Measurements from ENCODE around the gene ARFGAP3.

ARFGAP3 gene

DNA sequence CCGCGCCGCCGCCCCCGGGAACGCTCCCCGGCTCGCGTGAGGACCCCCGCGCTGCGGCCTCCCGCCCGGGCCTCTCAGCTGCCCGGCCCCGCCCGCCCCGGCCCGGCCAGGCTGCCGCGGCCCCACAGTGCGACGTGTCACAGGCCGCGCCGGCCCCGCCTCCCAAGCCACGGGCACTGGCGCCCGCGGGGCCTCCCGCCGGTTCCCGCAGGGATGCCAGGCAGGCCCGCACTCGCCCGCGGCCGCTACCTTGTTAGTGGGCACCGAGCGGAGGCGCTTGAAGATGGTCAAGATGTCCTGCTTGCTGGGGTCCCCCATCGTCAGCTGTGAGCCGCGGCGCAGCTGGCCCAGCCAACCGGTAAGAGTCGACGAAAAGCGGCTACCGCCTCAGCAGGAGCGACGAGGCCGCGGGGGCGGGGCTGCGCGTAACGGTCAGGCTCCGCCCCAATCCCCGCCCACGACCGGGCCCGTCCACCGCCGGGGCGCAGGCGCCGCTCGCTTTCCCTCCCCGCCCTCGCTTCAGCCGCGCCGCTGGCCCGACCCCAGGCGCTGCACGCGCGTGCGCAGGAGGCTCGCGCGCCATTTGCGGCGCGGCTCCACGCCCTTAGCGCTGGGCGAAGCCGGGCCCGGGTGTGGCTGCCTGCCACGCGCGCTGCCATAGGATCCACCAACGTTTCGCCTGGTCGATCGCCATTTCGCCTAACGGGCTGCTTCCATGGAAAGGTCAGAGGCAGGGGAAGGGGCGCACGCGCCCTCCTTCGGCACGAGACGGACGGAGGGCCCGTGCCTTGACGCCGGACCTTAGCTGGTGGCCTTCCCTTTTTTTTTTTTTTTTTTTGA is at the start of gene ARFGAP3 (continued):
- TF ChIP-seq ZNF366 (tag by site-specific recombination; conservative IDR thresholded peaks at IDR 0.05) (no peak), ZNF629 (tag by site-specific recombination; IDR thresholded peaks at IDR 0.05) (peak; percentile 14; the same call in 1 of the 2 replicates), ZNF223 (tag by site-specific recombination; IDR thresholded peaks at IDR 0.05) (0 out of 2 replicates have a peak, but pooled peaks have one; percentile 22), ZNF174 (tag by site-specific recombination; IDR thresholded peaks at IDR 0.05) (no peak), KLF9 (tag by site-specific recombination; IDR thresholded peaks at IDR 0.05; ENCODE audit: low read depth) (peak; percentile 78), ZNF394 (tag by site-specific recombination; IDR thresholded peaks at IDR 0.05; ENCODE audit: borderline replicate concordance) (no peak), ZNF792 (tag by site-specific recombination; IDR thresholded peaks at IDR 0.05) (no peak), ZNF48 (tag by site-specific recombination; IDR thresholded peaks at IDR 0.05) (no peak), GLIS2 (tag by site-specific recombination; IDR thresholded peaks at IDR 0.05) (peak; percentile 51; the same call in 1 of the 2 replicates), ZNF175 (tag by site-specific recombination; IDR thresholded peaks at IDR 0.05) (no peak), KLF1 (tag by site-specific recombination; IDR thresholded peaks at IDR 0.05) (peak; percentile 83), ZNF830 (tag by site-specific recombination; IDR thresholded peaks at IDR 0.05; ENCODE audit: low read depth) (no peak), ZIC2 (tag by site-specific recombination; IDR thresholded peaks at IDR 0.05) (peak; percentile 87), ZNF549 (tag by site-specific recombination; IDR thresholded peaks at IDR 0.05) (no peak), KLF7 (tag by site-specific recombination; IDR thresholded peaks at IDR 0.05; ENCODE audit: borderline replicate concordance) (peak; percentile 80), TCF7L2 (IDR thresholded peaks at IDR 0.05; ENCODE audit: borderline replicate concordance, low read depth, low read length) (no peak), ZNF76 (tag by site-specific recombination; IDR thresholded peaks at IDR 0.05; ENCODE audit: borderline replicate concordance, low read depth) (peak; percentile 25; the same call in 1 of the 2 replicates), ZNF785 (tag by site-specific recombination; IDR thresholded peaks at IDR 0.05) (peak; percentile 54; the same call in 1 of the 2 replicates), SCRT1 (tag by site-specific recombination; IDR thresholded peaks at IDR 0.05; ENCODE audit: borderline replicate concordance) (no peak), ZNF311 (tag by site-specific recombination; IDR thresholded peaks at IDR 0.05; ENCODE audit: borderline replicate concordance) (no peak), MZF1 (tag by site-specific recombination; IDR thresholded peaks at IDR 0.05; ENCODE audit: borderline replicate concordance) (no peak), ZNF184 (tag by site-specific recombination; IDR thresholded peaks at IDR 0.05) (no peak)
- TF ChIP-seq, protein P1, sequence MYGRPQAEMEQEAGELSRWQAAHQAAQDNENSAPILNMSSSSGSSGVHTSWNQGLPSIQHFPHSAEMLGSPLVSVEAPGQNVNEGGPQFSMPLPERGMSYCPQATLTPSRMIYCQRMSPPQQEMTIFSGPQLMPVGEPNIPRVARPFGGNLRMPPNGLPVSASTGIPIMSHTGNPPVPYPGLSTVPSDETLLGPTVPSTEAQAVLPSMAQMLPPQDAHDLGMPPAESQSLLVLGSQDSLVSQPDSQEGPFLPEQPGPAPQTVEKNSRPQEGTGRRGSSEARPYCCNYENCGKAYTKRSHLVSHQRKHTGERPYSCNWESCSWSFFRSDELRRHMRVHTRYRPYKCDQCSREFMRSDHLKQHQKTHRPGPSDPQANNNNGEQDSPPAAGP (tag by site-specific recombination; IDR thresholded peaks at IDR 0.05) = peak; percentile 50; the same call in 1 of the 2 replicates
- TF ChIP-seq, protein P2, sequence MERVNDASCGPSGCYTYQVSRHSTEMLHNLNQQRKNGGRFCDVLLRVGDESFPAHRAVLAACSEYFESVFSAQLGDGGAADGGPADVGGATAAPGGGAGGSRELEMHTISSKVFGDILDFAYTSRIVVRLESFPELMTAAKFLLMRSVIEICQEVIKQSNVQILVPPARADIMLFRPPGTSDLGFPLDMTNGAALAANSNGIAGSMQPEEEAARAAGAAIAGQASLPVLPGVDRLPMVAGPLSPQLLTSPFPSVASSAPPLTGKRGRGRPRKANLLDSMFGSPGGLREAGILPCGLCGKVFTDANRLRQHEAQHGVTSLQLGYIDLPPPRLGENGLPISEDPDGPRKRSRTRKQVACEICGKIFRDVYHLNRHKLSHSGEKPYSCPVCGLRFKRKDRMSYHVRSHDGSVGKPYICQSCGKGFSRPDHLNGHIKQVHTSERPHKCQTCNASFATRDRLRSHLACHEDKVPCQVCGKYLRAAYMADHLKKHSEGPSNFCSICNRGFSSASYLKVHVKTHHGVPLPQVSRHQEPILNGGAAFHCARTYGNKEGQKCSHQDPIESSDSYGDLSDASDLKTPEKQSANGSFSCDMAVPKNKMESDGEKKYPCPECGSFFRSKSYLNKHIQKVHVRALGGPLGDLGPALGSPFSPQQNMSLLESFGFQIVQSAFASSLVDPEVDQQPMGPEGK (tag by site-specific recombination; IDR thresholded peaks at IDR 0.05) = peak; percentile 24
- TF ChIP-seq, protein P3, sequence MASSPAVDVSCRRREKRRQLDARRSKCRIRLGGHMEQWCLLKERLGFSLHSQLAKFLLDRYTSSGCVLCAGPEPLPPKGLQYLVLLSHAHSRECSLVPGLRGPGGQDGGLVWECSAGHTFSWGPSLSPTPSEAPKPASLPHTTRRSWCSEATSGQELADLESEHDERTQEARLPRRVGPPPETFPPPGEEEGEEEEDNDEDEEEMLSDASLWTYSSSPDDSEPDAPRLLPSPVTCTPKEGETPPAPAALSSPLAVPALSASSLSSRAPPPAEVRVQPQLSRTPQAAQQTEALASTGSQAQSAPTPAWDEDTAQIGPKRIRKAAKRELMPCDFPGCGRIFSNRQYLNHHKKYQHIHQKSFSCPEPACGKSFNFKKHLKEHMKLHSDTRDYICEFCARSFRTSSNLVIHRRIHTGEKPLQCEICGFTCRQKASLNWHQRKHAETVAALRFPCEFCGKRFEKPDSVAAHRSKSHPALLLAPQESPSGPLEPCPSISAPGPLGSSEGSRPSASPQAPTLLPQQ (tag by site-specific recombination; IDR thresholded peaks at IDR 0.05) = peak; percentile 82; the same call in 1 of the 2 replicates
- TF ChIP-seq, protein P4, sequence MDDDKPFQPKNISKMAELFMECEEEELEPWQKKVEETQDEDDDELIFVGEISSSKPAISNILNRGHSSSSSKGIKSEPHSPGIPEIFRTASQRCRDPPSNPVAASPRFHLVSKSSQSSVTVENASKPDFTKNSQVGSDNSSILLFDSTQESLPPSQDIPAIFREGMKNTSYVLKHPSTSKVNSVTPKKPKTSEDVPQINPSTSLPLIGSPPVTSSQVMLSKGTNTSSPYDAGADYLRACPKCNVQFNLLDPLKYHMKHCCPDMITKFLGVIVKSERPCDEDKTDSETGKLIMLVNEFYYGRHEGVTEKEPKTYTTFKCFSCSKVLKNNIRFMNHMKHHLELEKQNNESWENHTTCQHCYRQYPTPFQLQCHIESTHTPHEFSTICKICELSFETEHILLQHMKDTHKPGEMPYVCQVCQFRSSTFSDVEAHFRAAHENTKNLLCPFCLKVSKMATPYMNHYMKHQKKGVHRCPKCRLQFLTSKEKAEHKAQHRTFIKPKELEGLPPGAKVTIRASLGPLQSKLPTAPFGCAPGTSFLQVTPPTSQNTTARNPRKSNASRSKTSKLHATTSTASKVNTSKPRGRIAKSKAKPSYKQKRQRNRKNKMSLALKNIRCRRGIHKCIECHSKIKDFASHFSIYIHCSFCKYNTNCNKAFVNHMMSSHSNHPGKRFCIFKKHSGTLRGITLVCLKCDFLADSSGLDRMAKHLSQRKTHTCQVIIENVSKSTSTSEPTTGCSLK (tag by site-specific recombination; IDR thresholded peaks at IDR 0.05) = 0 out of 2 replicates have a peak, but pooled peaks have one; percentile 76
- TF ChIP-seq, protein P5, sequence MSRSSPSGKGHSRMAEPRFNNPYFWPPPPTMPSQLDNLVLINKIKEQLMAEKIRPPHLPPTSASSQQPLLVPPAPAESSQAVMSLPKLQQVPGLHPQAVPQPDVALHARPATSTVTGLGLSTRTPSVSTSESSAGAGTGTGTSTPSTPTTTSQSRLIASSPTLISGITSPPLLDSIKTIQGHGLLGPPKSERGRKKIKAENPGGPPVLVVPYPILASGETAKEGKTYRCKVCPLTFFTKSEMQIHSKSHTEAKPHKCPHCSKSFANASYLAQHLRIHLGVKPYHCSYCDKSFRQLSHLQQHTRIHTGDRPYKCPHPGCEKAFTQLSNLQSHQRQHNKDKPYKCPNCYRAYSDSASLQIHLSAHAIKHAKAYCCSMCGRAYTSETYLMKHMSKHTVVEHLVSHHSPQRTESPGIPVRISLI (tag by site-specific recombination; IDR thresholded peaks at IDR 0.05) = peak; percentile 79
- TF ChIP-seq, protein P6, sequence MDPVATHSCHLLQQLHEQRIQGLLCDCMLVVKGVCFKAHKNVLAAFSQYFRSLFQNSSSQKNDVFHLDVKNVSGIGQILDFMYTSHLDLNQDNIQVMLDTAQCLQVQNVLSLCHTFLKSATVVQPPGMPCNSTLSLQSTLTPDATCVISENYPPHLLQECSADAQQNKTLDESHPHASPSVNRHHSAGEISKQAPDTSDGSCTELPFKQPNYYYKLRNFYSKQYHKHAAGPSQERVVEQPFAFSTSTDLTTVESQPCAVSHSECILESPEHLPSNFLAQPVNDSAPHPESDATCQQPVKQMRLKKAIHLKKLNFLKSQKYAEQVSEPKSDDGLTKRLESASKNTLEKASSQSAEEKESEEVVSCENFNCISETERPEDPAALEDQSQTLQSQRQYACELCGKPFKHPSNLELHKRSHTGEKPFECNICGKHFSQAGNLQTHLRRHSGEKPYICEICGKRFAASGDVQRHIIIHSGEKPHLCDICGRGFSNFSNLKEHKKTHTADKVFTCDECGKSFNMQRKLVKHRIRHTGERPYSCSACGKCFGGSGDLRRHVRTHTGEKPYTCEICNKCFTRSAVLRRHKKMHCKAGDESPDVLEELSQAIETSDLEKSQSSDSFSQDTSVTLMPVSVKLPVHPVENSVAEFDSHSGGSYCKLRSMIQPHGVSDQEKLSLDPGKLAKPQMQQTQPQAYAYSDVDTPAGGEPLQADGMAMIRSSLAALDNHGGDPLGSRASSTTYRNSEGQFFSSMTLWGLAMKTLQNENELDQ (tag by site-specific recombination; IDR thresholded peaks at IDR 0.05; ENCODE audit: low read depth) = no peak
